HG02623 (cell line): ENCODE results near the gene IL22RA1.

Experiments used
- ATAC-seq: cut with Tn5 transposase; IDR thresholded peaks from one replicate; pipeline ENCODE4 v1.9.1; 2021; ENCODE audit warnings: moderate library complexity; ENCODE audit not compliant: unreplicated experiment

Gene IL22RA1

DNA sequence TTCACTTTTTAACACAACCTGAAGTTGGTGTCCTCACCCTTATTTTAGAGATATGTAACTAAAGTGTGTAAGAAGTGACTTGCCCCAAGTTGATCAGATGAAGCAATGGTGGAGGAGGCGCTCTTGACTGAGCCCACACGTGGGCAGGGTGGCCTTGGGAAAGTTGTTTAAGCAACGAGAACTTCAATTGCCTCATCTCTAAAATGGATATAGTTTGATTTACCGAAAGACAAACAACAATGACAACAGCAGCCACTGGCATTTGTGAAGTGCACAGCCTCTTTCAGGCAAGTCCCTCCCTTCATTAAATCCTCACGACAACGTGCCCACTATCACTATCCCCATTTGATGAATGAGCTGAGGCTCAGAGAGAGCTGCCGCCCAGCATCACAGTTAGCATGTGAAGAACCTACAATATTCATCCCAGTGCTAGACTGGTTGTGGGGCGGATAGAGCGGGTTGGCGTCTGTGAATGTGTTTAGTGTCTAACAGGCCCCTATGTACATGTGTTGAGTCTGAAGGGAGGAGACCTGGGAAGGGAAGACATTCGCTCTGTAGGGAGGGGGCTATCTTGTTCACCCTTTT is 3.0 kb downstream of the IL22RA1 start:
- ATAC-seq, result no peak

DNA sequence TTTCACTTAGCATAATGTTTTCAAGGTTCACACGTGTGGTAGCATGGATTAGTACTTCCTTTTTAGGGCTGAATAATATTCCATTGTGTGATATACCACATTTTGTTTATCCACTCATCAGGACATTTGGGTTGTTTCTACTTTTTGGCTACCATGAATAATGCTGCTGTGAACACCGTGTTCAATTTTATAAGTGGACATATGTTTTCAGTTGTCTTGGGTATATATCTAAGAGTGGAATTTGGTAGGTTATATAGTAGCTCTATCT is 3.8 kb downstream of the IL22RA1 start:
- ATAC-seq, result no peak

DNA sequence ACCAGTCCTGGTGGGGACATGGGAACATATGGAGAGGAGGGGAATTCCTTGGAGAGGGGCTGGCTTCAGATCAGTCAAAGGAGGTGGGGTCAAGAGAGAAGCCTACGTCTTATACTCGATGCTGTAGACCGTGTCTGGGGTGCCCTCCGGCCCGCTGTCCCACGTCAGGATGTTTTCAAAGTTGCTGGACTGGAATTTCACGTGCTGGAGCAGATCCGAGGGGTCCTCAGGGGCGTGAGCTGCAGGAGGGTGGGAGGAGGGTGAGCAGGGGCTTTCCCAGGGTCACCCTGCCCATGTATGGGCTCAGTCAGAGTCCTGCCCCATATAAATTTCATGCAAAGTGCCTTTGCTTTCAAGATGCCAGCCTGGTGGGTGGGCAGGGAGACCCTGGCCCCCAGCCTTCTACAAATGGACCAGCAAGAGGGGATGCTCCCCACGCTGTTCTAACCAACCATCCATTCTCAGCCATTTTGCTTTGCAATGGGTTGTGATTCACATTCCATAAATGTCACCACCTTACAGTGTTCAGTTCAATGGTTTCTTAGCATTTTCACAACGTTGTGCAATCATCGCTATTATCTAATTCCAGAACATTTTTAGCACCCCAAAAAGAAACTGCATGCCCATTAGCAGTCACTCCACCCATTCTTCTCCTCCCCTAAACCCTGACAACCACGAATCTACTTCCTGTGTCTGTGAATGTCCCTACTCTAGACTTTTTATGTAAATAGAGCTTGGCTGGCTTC is 4.3 kb downstream of the IL22RA1 start:
- ATAC-seq, result no peak

DNA sequence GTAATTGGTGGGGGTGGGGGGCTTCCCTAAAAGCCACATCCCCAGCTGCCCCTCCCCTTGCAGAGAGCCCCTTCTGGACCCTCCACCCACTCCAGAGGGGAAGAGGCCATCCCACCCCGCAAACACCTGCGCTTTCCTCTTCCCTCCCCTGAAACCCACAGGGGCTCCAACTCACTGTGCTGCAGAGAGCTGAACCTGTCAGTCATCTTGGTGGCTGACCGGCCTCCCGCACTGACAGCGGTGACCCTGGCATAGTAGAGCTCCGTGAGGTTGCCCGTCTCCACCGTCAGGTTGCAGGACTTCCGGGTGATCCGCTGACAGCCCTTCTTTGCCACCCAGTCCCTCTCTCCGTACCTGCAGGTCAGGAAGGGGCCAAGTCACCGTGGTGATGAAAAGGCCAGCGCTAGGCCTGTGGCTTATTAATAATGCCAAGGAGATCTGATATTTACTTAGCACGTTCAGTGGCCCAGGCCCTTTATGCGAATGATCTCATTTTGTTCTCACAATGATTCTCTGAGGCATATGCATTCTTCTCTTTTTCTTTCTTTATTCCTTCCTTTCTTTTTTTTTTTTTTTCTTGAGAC is 5.9 kb downstream of the IL22RA1 start:
- ATAC-seq, result no peak

DNA sequence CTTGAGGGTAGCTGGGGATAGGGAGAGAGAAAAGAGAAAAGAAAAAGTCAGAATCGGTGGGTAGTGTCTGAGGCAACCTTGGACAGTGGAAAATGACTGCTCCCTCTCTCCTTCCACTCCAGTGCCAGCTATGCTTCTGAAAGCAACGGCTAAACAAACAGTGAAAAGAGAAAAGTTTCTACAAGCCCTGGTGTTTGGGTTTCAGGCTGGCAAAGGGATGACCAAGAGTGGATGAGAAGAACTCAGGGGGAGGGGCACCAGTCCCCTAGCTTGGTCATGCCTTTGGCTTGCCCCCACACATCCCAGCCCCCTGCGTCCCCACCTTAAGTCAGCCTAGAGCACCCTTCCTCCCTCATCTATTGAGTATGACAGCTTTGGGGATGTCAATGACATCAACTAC is 8.6 kb downstream of the IL22RA1 start:
- ATAC-seq, result no peak

DNA sequence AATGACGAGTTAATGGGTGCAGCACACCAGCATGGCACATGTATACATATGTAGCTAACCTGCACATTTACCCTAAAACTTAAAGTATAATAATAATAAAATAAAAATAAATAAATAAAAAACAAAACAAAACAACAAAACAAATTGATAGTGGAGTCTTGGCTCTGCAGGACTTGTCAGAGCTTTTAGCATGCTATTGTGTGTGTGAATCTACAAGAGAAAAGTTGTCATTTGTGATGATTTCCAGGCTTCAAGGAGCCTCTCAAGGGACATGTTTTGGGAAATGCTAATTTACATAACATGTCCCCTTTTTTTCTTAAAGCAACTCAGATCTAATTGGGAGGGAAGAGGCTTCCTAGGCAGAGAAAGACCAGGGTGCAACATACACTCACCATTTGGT is 9.1 kb downstream of the IL22RA1 start:
- no peak for ATAC-seq

DNA sequence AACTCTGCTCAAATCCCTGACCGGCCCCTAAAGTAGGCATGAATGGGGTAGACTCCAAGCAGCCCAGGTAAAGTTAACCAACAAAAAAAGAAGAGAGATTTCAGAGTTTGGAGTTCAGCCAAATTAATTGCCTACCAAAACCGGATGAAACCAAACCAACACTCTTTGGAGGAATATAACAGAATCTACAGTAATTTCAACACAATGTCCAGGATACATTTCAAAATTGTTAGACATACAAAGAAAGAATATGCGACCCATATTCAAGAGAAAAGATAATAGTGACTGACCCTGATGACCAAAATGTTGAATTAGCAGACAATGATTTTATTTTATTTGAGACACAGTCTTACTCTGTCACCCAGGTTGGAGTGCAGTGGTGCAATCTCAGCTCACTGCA is 12.6 kb downstream of the IL22RA1 start:
- ATAC-seq, result no peak

DNA sequence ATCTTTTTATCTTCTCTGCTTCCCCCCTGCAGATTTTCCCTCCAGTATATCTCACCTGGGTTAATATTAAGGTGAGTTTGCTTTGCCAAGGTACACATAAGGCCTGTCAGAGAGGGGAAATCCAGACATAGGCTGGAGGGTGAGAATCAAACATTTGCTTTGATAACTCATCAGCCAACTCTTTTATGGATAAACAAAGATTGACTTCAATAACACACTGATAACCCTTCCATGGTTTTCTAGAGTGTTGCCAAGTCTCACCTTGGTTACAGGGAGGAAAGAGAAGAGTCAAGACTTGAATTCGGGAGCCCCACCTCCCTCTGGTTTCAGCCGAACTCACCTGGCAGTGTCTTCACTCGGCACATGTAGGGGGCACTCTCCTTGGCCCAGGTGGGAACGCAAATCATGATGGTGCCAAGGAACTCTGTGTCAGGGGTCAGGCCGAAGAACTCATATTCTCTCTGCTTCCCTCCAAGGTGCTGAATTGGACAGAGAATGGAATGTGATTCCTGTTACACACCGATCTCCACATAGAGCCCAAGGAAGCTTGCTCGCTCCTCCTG is 15.1 kb downstream of the IL22RA1 start:
- no peak for ATAC-seq

DNA sequence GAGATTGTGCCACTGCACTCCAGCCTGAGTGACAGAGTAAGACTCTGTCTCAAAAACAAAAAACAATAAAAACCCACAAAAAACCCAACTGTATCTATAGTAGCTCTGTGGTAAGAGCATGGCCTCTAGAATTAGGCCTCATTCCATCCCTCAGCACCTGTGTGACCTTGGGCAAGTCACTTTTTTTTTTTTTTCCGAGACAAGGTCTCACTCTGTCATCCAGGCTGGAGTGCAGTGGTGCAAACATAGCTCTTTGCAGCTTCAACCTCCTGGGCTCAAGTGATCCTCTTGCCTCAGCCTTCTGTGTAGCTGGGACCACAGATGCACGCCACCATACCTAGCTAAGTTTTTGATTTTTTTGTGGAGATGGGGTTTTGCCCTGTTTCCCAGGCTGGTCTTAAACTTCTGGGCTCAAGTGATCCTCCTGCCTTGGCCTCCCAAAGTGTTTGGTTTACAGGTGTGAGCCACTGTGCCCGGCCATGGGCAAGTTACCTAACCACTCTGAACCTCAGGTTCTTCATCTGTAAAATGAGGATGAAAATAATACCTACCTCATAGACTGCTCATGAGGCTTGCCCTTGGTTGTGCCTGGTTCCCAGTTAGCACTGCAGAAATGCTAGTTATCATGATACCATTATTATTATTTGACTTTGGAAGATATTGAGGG is 15.7 kb downstream of the IL22RA1 start:
- ATAC-seq, result no peak

DNA sequence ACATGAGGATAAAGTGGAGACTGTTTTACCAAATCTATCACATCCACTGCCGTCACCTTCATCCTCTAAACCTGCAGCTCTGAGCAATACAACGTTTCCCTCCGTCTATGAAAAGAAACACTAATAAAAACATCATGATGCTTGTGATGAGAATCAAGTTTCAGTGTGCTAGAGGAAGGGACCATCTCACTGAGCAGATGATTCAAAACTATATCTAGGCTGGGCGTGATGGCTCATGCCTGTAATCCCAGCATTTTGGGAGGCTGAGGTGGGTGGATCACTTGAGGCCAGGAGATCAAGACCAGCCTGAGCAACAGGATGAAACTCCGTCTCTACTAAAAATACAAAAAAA is 16.3 kb downstream of the IL22RA1 start:
- no peak for ATAC-seq

DNA sequence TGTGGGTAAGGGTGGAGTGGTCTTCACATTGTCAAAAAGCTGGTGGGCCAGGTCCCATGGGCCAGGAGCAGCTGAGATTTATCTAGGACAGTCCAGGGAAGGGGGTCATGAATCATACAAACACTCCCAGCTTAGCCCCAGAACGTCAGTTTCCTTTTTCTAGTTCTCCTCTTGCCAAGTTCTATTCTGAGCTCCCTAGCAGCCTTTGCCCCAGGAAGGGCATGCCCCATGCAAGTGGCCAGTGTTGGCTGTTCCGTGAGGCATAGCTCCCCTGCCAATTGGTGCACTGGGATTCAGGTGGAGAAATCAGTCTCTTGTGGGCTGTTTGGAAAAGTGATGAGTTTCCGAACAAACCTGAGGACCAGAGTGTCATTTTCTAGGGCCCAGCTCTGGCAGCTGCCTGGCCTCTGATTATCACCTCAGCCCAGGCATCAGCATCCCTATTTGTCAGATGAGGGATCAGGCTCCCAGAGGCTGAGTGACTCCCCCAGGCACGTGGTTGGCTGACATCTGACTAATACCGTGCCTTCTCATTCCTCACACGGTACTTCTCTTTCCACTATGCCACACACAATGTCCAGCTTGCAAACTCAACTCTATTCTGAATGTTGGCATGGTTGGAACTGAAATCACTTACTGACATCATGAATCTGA is 16.8 kb downstream of the IL22RA1 start:
- ATAC-seq, result no peak

DNA sequence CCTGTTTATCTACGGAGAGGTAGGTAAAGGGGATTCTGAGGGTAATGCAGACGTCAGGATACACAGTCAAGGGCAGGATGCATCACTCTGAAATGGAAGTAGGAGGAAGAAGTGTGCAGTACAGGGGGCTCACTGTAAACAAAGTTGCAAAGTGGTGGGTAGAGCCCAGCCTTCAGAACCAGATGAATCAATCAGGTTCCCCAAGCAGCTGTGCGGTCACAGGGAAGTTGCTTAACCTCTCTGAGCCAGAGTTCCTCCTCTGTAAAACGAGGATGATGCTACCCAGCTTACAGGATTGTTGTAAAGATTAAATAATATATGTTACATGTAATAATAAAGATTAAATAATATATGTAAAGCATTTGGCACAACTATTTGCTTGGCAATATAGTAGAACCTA is 17.5 kb downstream of the IL22RA1 start:
- no peak for ATAC-seq

DNA sequence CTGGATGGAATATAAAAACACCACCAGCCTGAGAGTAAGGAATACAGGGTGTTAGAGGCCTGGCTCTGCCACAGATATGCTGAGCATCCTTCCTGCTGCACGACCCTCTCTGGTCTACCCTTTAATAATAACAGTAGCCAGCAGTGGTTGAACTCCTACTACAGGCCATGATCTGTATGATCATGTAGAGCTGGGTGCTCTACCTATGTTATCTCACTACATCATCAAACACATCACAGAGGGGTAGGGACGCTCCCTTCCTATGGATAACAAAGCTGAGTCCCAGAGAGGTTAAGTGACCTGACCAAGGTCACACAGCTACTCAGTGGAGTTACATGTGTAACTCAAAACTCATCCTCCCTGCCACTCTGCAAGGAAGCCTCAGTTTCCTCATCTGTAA is 18.0 kb downstream of the IL22RA1 start:
- no peak for ATAC-seq

DNA sequence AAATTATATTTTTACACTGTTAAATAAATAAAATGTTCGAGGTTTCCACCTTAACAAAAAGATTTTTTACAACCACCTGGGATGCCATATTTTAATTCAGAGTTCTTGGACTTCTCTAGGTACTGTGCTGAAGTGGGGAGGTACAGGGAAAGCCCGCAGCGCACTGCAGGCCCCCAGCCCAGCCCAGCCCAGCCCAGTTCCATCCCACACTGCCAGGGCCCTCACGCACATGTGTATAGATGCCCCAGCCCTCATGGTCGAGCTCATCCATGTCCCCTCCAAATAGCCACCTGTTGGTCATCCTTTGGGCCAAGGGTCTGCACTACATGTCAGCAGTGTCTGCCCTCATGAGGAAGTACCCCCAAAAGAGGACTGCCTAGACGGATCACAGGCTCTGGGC is 19.3 kb downstream of the IL22RA1 start:
- no peak for ATAC-seq

DNA sequence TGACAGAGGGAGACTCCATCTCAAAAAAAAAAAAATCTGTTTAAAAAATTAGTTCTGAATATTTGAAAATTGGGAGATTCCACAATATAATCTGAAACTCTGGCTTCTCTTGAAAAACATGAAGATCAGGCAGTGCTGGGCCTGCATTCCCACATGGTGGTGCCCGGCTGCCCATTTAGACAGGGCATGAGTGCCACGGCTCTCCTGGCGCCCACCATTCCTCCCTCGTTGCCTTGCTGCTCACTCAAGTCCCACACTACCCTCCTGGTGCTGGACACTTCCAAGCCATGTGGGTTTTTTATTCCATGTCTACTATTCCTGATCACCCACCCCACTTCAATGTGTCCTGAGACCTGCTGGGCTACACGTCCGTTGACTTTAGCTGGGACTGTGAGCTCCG is 20.2 kb downstream of the IL22RA1 start:
- no peak for ATAC-seq

DNA sequence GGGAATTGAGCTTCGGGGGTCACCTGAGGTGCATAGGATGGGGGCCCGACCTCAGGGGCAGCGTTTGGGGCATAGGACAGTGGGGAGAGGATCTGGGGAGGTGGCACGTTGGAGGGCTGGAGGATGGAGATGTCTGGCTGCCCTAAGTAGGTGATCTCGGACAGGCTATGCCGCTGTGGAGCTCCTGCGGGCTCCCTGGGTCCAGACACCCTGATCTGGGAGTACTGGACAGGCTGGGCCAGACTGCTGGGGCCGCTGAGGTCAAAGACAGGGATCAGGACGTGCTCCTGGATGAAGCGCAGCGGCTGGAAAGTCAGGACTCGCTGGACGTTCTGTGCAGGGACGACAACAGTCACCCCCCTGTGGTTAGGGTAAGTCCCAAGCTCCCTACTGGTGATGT is 21.5 kb downstream of the IL22RA1 start:
- ATAC-seq, result no peak

DNA sequence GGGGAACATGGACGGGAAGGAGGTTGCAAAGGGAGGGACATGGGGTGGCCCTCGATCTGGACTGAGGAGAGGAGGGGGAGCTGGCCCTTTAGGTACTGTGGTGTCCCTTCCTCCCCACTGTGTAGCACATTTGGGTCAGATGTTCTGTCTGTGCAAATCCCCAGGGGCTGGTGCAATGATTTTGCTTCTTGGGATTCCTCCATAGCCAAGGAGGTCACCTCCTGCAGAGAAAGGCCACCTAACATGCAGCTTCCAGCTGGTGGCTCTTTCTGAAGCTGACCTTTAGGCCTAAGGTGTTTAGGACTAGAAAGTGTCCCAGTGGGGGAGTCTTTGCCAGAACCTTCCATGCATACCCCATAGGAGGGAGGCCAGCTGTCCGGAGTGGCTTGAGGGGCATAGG is 22.0 kb downstream of the IL22RA1 start:
- ATAC-seq, result no peak

DNA sequence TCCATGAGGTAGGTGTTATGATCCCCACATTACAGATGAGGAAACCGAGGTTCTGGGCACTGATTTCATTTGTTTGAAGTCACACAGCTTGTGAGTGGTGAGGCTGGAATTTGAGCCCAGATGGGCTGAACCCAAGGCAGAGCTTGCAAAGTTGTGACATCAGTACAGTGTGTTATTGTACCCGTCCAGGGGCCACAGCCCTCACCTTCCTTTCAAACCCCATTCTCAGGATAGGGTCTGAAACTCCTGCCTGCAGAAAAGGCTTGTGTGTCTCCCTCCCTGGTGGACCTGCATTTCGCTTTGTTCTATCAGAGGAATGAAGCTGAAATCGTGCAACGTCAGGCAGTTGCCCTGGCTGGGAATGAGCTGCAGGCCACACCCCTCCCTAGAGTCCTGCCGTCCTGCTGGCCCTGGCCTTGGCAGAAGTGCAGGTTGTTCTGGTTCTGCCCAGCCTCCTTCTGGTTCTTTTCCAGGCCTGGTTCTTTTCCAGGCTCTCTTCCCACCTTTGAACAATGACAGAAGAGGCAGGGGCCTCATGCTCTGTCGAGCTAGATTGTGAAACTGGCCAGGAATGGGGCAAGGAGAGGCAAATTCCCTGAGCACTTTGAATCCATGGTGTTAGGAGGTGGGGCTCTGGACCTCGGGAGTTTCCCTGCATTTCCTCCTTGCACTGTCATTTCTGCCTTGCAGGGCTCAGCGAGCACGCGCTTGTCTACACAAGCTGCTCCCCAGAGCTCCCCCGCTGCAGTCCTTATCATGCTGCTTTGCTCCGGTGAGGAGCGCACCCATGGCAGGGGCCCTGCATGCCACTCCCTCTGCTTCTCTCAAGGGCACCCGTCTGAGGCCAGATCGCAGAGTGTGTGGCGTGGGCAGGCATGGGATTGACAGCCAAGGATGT is 22.8 kb downstream of the IL22RA1 start:
- no peak for ATAC-seq

DNA sequence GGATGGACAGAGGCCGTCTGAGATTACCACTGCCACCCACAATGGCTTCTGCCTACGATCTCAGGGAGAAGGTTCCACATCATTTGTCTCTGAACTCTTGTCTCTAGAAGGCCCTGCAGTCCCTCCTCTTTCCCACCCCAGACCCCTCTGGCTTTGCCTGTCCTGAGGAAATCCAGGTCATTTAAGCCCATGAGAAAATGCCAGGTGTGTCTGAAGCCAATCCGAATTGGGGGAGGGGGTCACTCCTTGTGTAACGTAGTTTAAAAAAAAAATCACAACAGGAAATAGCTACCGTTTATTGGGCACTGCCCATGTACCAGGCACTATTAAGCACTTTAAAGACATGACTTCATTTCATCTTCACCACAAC is 23.5 kb downstream of the IL22RA1 start:
- ATAC-seq, result no peak

DNA sequence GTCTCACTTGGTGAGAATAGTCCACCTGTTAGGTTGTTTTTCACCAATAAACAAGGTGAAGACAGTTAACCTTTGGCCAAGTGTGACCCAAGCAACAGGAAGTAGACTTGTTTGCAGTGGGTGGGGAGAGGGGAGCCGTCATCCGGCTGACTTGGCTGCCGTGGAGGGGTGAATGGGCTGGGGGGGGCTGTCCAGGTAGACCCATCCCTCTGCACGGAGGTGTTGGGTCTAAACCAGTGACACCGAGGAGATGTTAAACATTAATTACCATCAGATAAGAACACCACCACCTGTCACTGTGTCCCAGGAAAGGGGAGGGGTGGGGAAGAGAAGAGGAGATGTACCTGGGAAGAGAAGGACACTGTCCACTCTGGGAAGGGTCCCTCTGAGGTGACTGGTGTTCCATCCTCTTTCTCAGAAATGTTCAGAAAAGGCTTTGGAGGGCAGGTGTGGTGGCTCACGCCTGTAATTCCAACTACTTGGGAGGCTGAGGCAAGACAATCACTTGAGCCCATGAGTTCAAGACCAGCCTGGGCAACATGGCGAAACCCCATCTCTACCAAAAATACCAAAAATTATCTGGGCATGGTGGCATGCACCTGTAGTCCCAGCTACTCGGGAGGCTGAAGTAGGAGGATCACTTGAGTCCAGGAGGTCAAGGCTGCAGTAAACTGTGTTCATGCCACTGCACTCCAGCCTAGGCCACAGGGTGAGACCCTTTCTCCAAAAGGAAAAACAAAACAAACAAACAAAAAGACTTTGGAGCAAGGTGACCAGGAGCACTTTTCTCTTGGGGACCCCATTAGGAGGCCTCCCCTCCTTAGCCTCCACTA is 24.3 kb downstream of the IL22RA1 start:
- no peak for ATAC-seq
